SK-N-MC (cell line): Measurements from ENCODE around the gene ADAMTSL3.

Experiments used
- EZH2 ChIP-seq: fragments of 200-600 bp; sonication (generic); IDR thresholded peaks from one replicate; pipeline ENCODE4 v1.6.1; 2017; ENCODE audit warnings: antibody characterized with exemption
- FOXP2 ChIP-seq: optimal IDR thresholded peaks from 2 replicates; pipeline ENCODE3; 2011; ENCODE audit warnings: mild to moderate bottlenecking, moderate library complexity; ENCODE audit not compliant: insufficient read depth; ENCODE audit errors: extremely low read length, control extremely low read depth
- POLR2AphosphoS5 ChIP-seq: IDR thresholded peaks from 2 replicates; pipeline ENCODE4 v1.6.1; 2012; ENCODE audit warnings: mild to moderate bottlenecking, low read depth, low read length, borderline replicate concordance

DNA sequence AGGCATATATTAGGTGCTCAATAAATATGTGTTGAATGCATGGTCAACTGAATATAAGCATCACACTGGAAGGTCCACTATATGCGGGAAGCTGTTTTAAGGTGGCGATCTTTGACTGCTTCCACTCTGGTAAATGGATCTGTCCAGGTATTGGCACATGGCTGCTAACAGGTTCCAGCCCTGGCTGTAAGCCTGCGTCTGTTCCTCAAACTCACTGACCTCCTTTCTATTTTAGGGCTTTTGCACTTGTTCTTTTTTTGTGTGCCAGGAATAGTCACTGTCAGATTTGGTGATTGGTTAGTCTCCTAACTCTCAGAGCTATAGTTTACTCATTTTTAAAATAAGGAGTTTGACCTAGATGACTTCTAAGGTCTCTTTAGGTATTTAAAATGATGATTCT lies 46.2 kb downstream of the ADAMTSL3 start:
- TF ChIP-seq EZH2 (no peak), FOXP2 (no peak), POLR2AphosphoS5 (no peak)
